ENCODE measurements around the gene PROCR.

Gene PROCR

DNA sequence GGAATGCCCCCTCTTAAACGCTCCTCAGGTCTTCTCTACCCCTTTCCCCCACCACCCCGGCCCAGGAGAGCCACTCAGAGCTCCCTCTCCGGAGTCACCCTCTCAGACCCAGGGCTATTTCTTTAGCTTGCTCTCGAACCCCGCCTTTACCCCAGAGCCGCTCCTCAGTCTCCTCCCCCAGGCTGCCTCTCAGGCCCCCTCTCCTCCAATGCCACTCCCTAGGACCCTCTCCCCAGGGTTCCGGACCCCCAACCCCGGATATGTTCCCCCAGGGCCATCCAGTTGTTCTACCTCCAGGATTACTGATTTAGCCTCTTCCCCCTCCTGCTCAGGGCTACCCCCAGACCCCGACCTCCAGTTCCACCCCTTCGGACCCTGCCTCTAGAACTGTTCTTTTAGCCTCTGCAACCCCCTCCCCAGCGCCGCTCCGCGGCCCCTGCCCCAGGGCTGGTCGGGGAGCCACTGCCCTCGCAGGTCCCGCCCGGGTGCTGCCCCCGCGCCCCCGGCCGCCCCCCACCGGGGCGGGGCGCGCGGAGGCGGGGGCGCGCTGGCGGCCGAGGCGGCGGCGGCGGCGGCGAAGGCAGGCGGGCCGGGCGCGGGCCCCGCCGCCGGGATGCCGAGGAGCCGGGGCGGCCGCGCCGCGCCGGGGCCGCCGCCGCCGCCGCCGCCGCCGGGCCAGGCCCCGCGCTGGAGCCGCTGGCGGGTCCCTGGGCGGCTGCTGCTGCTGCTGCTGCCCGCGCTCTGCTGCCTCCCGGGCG, 54.4 kb downstream of the PROCR start, which contains the start of gene MMP24:
TSS of gene MMP24 (plus strand) at position 565 of the 758 bp plus-strand sequence. CDS start at position 614, 49 bp downstream.
- no peak for DNase-seq
- H3K4me3 ChIP-seq (ENCODE audit: control insufficient read depth in 1 of 7, extremely low read depth in 1 of 7, insufficient read depth in 4 of 7, low read depth in 2 of 7, low read length in 6 of 7): peak within 1 kb of the TSS in 5 of 7 experiments; percentile 25 to 57 (median 42)
- CTCF ChIA-PET: no interaction called here
- H3K9me3 ChIP-seq (ENCODE audit: control extremely low read depth in 1 of 5, control insufficient read depth in 4 of 5, insufficient read depth in 2 of 5, low read depth in 1 of 5, low read length in 4 of 5): no peaks in the 10 kb centered on the region
- POLR2A ChIA-PET: interaction anchor here (0.6 kb wide), 1 partner anchor 117 kb away, joined by 3 read pairs; no protein-coding TSS in a partner anchor
- H3K27ac ChIP-seq (ENCODE audit: insufficient read depth in 1 of 2, low read depth in 1 of 2, low read length in 2 of 2, poor library complexity in 1 of 2, severe bottlenecking in 2 of 2): no peak within 1 kb of the TSS
- peaks cover 5 to 37% (median 26%) of the 10 kb centered on the region in 5 experiments for H3K27me3 ChIP-seq (replicated peaks in 2 of 5; ENCODE audit: control insufficient read depth in 4 of 5, insufficient read depth in 5 of 5, low read length in 4 of 5)
- no peaks in the 10 kb centered on the region for H3K36me3 ChIP-seq (ENCODE audit: control insufficient read depth in 4 of 4, insufficient read depth in 4 of 4, low read length in 3 of 4)
- peaks cover 0 to 16% (median 9%) of the 10 kb centered on the region in 4 experiments for H3K4me1 ChIP-seq (ENCODE audit: control extremely low read depth in 1 of 4, control insufficient read depth in 4 of 4, insufficient read depth in 4 of 4, low read length in 3 of 4)
- WGBS (ENCODE audit: insufficient coverage): 1% methylated on average over 32 of the region's 70 CpGs

Measured in common myeloid progenitor, CD34-positive (primary cell).